GM18517 (cell line): ENCODE results near the gene AREG.

Source experiments
- ATAC-seq: cut with Tn5 transposase; IDR thresholded peaks from one replicate; pipeline ENCODE4 v1.9.1; 2021; ENCODE audit warnings: mild to moderate bottlenecking, moderate library complexity; ENCODE audit not compliant: unreplicated experiment

AREG gene

GRCh38 chr4:74456056-74456744, 11.3 kb downstream of the AREG start:
- no peak for ATAC-seq

GRCh38 chr4:74456849-74457395, 12.0 kb downstream of the AREG start:
- ATAC-seq = no peak

GRCh38 chr4:74460833-74461232, 15.9 kb downstream of the AREG start:
- no peak for ATAC-seq

GRCh38 chr4:74463123-74463522, 18.2 kb downstream of the AREG start:
- no peak for ATAC-seq

GRCh38 chr4:74464291-74464690, 19.4 kb downstream of the AREG start:
- no peak for ATAC-seq

- ATAC-seq = no peak
These were observed 21.3 kb downstream of the AREG start for GRCh38 chr4:74466242-74466641.

- no peak for ATAC-seq
These were observed 26.3 kb downstream of the AREG start for GRCh38 chr4:74471264-74471663.

GRCh38 chr4:74473155-74473811, 28.3 kb downstream of the AREG start:
- ATAC-seq = no peak

GRCh38 chr4:74474345-74475090, 29.6 kb downstream of the AREG start:
- ATAC-seq = no peak

- no peak for ATAC-seq
These were observed 30.3 kb downstream of the AREG start for GRCh38 chr4:74475091-74475800.

GRCh38 chr4:74475946-74476345, 31.0 kb downstream of the AREG start:
- no peak for ATAC-seq

GRCh38 chr4:74479009-74479408, 34.1 kb downstream of the AREG start:
- no peak for ATAC-seq

GRCh38 chr4:74480267-74480666, 35.3 kb downstream of the AREG start:
- ATAC-seq = no peak

GRCh38 chr4:74481891-74482609, 37.1 kb downstream of the AREG start:
- no peak for ATAC-seq

- ATAC-seq = no peak
These were observed 38.4 kb downstream of the AREG start for GRCh38 chr4:74483226-74483911.

GRCh38 chr4:74486905-74487304, 42.0 kb downstream of the AREG start:
- ATAC-seq = no peak

- no peak for ATAC-seq
These were observed 42.8 kb downstream of the AREG start for GRCh38 chr4:74487771-74488170.

- no peak for ATAC-seq
These were observed 45.8 kb downstream of the AREG start for GRCh38 chr4:74490736-74491135.

- ATAC-seq = no peak
These were observed 55.2 kb downstream of the AREG start for GRCh38 chr4:74499986-74500781.
